Activated naive CD4-positive, alpha-beta T cell treated with anti-CD3 and anti-CD28 coated beads, Interleukin-2, amount 50 U/mL, for 72 hours (primary cell): ENCODE data around the gene LRRC42. TPM values are rescaled to one million over a fixed set of nuclear protein-coding genes. Genes with fewer than 3 reads are reported as not detected.
"Not testable (repeated sequence)": the region's sequence is repeated elsewhere in the genome, so short reads cannot be mapped to it uniquely, and the experiment has no call there.

ENCODE experiments used
- ATAC-seq, 2 donors: fragments of 150-1000 bp; cut with Tn5 transposase; 2 replicates each; pipeline ENCODE4 v1.10.0; 2021; ENCODE audit warnings: mild to moderate bottlenecking in 2 of 2, moderate library complexity in 2 of 2
- DNase-seq, 2 donors: peaks; one replicate each; pipeline ENCODE4 v3.0.0; 2021 to 2022; ENCODE audit warnings: low spot score in 2 of 2
- H3K27ac Mint-ChIP-seq, 2 donors: one replicate each; pipeline ENCODE4 v1.8.0; 2022; ENCODE audit warnings: mild to moderate bottlenecking in 2 of 2, mixed read lengths in 2 of 2
- H3K36me3 Mint-ChIP-seq, 2 donors: one replicate each; pipeline ENCODE4 v1.8.0; 2022; ENCODE audit warnings: mixed read lengths in 2 of 2
- H3K9me3 Mint-ChIP-seq, 2 donors: one replicate each; pipeline ENCODE4 v1.8.0; 2022; ENCODE audit warnings: mixed read lengths in 2 of 2
- total RNA-seq, 2 donors: library from RNA; stranded (reverse); gene quantifications; one replicate each; pipeline ENCODE4 v1.2.3, GENCODE V29; 2022

The LRRC42 gene
- total RNA-seq, 2 donors from 2014 or later: 31.6 to 35.8 TPM

DNA sequence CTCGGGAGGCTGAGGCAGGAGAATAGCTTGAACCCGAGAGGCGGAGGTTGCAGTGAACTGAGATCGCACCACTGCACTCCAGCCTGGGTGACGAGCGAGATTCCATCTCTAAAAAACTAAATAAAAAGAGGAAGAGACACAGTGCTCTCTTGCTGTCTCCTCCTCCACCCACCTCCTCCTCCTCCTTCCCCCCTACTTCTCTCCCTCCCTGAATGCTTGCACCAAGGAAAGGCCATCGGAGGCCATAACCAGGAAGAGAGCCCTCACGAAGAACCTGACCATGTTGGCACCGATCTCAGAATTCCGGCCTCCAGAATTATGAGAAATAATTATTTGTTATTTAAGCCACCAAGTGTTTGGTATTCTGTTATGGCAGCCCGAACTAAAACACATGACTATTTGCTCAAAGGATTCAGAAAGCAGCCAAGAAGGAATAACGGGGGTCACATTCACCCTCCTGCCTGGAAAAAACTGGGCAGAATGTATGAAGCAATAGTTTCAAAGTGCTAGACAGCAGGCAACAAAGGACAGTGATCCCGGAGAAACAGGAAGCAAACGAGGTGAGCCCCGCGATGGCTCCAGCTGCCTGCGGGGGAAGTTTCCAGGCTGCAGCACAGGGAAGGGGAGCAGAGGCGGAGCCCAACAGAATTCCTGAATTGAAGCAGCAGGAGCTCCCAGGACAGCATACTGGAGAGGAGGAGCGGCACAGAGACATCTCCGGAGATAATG, 36.0 kb downstream of the LRRC42 start:
- Mint-ChIP-seq H3K36me3 (no peaks in the 10 kb centered on the region), H3K27ac (no peak overlapping the region), H3K9me3 (no peaks in the 10 kb centered on the region)
- DNase-seq (no peak), ATAC-seq (no peak)

DNA sequence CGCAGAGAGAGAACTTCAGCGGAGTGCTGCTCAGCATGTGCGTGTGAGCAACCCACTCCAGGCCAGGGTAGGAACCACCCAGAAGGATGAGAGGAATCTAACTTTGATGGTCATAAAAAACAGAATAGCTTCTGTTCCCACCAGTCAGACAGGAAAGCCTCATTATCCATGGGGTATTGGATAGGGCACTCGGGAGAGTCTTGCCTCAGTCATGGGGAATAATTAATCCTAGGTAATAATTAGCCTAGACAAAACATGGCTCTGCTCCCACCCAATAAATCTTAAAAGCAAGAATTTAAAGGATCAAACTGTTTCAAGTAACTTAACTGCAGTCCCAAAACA, 36.6 kb downstream of the LRRC42 start:
- no peak overlapping the region for H3K27ac Mint-ChIP-seq
- DNase-seq (no peak), ATAC-seq (no peak)
- no peaks in the 10 kb centered on the region for H3K36me3 Mint-ChIP-seq
- H3K9me3 Mint-ChIP-seq: no peaks in the 10 kb centered on the region

DNA sequence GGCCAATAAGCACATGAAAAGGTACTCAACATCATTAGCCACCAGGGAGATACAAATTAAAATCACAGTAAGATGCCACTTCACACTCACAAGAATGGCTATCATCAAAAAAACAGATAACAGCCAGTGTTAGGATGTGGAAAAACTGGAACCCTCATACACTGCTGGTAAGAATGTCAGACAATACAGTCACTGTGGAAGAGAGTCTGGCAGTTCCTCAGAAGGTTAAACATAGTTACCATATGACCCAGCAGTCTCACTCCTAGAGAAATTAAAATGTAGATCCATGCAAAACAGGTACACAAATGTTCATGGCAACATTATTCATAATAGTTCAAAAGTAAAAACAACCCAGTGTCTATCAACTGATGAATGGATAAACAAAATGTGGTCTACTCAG, 38.6 kb downstream of the LRRC42 start:
- DNase-seq (no peak), ATAC-seq (no peak)
- no peaks in the 10 kb centered on the region for H3K36me3 Mint-ChIP-seq

DNA sequence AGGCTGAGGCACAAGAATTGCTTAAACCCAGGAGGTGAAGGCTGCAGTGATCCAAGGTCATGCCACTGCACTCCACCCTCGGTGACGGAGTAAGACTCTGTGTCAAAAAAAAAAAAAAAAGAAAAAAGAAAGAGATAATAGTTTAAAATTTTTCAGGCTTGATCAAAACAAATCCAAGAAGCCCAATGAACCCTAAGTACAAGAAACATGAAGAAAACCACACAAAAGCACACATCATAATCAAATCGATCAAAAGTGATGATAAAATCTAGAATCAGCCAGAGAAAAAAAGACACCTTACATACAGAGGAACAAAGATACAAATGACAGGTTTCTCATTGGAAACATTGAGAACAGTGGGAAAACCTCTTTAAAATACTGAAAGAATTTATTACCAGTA, 40.3 kb downstream of the LRRC42 start:
- ATAC-seq (no peak), DNase-seq (no peak)
- Mint-ChIP-seq H3K36me3 (no peaks in the 10 kb centered on the region), H3K27ac (no peak overlapping the region), H3K9me3 (no peaks in the 10 kb centered on the region)

More for the DNA sequence above, 38.6 kb downstream of the LRRC42 start:
- Mint-ChIP-seq H3K9me3 (no peaks in the 10 kb centered on the region), H3K27ac (no peak overlapping the region)

DNA sequence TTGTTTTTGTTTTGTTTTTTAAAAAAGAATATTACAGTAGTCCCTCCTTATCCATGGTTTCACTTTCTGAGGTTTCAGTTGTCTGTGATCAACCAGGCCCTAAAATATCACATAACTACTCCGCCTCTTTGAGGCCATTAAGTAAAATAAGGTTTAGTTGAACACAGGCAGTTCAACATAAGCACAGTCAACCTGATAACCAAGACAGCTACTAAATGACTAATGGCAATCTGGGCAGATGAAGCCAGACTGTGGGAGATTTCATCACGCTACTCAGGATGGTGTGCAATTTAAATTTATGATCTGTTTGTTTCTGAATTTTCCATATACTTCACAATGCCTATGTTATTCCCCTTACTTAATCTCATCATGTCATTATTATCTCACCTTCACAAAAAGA, 41.7 kb downstream of the LRRC42 start:
- H3K36me3 Mint-ChIP-seq: no peaks in the 10 kb centered on the region
- DNase-seq (no peak), ATAC-seq (peak; percentile 81 to 95)
- no peak overlapping the region for H3K27ac Mint-ChIP-seq
- H3K9me3 Mint-ChIP-seq: no peaks in the 10 kb centered on the region

DNA sequence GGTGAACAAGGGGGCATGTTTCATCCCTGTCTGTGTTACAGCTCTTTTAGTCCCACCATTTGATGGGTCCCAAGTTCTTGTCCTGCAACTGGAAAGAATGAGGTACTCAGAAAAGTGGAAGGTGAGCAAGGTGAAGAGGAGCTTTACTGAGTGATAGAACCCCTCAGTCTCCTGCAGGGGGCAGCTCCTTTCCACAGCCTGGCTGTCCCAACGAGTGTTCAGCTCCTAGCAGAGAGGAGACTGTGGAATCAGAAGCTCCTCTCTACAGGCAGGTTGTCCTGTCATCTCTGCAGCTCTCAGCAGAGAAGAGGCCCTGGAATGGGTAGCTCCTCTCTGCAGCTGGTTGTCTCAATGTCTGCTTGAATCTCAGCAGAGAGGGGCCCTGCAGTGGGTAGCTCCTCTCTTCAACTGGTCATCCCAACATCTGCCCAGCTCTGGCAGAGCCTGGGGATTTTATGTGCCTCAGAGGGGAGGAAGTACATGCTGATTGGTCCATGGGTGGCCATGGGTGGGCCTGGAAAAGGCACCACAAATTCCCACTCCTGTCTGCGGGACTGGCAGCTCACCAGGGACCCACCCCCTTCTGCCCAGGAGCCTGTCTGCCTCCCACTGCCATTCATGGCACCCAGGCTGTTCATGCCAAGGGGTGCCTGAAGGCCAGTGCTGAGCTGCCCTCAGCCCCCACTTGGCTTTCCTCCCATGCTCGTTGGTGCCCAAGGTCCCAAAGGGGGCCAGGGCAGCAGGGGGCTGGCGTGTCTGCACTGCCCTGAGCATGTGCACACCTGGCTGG, 46.1 kb downstream of the LRRC42 start:
- no peaks in the 10 kb centered on the region for H3K9me3 Mint-ChIP-seq
- ATAC-seq: no peak
- H3K36me3 Mint-ChIP-seq: no peaks in the 10 kb centered on the region
- DNase-seq: no peak
- H3K27ac Mint-ChIP-seq: no peak overlapping the region

DNA sequence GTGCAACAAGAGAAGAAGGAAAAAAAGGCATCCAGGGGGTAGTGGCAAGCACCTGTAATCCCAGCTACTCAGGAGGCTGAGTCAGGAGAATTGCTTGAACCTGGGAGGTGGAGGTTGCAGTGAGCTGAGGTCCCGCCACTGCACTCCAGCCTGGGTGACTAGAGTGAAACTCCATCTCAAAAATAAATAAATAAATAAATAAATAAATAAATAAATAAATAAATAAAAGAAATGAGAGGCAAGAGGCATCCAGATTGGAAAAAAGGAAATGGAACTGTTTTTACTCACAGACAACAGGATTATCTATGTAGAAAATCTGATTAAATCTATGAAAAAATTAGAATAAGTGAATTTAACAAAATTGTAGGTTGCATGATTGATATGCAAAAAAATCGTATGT, 48.4 kb downstream of the LRRC42 start:
- not testable (repeated sequence) for H3K27ac Mint-ChIP-seq, ATAC-seq, H3K9me3 Mint-ChIP-seq, DNase-seq, H3K36me3 Mint-ChIP-seq

DNA sequence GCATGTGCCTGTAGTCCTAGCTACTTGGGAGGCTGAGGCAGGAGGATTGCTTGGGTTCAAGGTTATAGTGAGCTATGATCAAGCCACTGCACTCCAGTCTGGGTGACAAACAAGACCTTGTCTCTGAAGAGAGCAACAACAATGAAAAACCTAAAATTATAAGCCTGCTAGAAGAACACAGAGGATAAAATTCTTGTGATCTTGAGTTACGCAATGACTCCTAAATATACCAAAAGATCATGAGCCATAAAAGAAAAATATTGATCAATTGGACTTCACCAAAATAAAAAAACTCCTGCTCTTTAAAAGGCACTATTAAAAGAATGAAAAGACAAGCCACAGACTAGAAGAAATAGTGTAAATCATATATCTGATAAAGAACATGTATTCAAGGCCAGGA, 49.5 kb downstream of the LRRC42 start:
- no peak overlapping the region for H3K27ac Mint-ChIP-seq
- ATAC-seq (no peak), DNase-seq (no peak)
- no peaks in the 10 kb centered on the region for H3K9me3 Mint-ChIP-seq
- no peaks in the 10 kb centered on the region for H3K36me3 Mint-ChIP-seq

DNA sequence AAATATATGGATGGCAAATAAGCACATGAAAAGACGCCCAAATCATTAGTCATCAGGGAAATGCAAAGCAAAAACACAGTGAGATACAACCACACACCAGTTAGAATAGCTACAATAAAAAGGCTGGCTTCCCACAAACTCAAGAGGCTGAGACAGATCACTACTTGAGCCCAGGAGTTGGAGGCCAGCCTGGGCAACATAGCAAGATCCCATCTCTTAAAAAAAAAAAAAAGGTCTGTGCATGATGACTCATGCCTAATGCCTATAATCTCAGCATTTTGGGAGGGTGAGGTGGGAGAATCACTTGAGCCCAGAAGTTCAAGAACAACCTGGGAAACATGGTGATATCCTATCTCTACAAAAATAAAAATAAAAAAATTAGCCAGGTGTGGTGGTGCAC, 52.1 kb downstream of the LRRC42 start:
- DNase-seq (peak in 1 of 2 donors; percentile 26), ATAC-seq (no peak)
- Mint-ChIP-seq H3K9me3 (no peaks in the 10 kb centered on the region), H3K27ac (no peak overlapping the region), H3K36me3 (no peaks in the 10 kb centered on the region)

DNA sequence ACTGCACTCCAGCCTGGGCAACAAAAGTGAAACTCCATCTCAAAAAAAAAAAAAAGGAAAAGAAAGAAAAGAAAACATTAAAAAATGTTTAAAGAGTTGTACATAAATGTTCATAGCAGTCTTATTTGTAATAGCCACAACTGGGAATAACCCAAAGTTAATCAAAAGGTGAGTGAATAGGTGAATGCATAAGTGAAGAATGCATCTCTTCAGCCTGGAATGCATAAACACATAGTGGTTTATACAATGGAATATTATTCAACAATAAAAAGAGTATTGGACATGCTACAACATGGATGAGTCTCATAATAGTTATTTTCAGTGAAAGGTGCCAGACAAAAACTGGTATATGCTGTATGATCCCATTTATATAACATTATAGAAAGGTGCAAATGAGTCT, 53.8 kb downstream of the LRRC42 start:
- H3K27ac Mint-ChIP-seq: no peak overlapping the region
- H3K36me3 Mint-ChIP-seq: no peaks in the 10 kb centered on the region
- ATAC-seq (no peak), DNase-seq (no peak)
- H3K9me3 Mint-ChIP-seq: no peaks in the 10 kb centered on the region

DNA sequence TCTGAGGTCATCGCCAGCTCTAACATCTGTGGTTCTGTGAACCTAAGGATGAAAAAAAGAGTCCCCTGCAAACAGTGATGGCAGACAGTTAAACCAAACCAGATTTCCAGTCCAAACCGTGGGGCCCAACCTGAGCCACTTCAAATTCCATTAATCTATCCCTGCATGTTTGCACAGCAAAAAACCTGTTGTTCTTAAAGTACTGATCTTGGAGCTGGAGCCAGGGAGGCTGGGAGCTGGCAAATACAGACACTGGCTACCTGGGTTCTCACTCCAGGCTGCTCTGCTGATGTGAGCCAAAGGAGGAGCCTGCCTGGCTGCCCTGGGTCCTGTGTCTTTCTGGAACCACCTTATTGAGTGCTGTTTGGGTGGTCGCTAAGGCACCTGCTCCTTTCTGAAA, 55.4 kb downstream of the LRRC42 start:
- no peaks in the 10 kb centered on the region for H3K9me3 Mint-ChIP-seq
- no peak for ATAC-seq
- H3K36me3 Mint-ChIP-seq: no peaks in the 10 kb centered on the region
- DNase-seq: no peak
- no peak overlapping the region for H3K27ac Mint-ChIP-seq

DNA sequence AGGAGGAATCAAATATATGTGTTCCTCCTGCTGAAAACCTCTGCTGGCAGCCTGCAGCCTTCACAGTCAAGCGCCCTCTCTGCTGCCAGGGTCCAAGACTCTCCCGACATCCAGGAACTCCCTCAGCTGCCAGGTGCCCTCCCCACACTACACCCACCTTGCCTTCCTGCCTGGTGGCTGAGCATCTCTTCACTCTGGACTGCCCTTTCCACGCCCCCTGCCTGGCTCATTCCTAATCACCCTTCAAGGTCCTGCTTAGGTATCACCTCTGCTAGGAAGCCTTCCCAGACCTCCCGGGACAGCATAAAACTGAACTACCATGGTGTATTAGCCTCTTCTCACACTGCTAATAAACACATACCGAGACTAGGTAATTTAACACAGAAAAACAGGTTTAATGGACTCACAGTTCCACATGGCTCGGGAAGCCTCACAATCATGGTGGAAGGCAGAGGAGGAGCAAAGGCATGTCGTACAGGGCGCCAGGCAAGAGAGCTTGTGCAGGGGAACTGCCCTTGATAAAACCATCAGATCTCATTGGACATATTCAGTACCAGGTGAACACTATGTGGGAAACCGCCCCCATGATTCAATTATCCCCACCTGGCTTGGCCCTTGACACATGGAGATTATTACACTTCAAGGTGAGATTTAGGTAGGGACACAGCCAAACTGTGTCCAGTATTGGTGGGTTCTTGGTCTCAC, 56.5 kb downstream of the LRRC42 start:
- DNase-seq (peak in 1 of 2 donors; percentile 14), ATAC-seq (no peak)
- H3K27ac Mint-ChIP-seq: no peak overlapping the region
- no peaks in the 10 kb centered on the region for H3K36me3 Mint-ChIP-seq
- H3K9me3 Mint-ChIP-seq: no peaks in the 10 kb centered on the region

DNA sequence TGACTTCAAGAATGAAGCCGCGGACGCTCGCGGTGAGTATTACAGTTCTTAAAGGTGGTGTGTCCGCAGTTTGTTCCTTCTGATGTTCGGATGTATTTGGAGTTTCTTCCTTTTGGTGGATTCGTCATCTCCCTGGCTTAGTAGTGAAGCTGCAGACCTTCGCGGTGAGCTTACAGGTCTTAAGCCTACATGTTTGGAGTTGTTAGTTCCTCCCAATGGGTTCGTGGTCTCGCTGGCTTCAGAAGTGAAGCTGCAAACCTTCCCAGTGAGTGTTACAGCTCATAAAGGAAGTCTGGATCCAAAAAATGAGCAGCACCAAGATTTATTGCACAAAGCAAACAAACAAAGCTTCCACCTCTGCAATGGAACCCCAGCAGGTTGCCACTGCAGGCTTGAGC, 57.1 kb downstream of the LRRC42 start:
- DNase-seq (peak in 1 of 2 donors; percentile 11), ATAC-seq (no peak)
- no peaks in the 10 kb centered on the region for H3K9me3 Mint-ChIP-seq
- H3K27ac Mint-ChIP-seq: no peak overlapping the region
- H3K36me3 Mint-ChIP-seq: no peaks in the 10 kb centered on the region

DNA sequence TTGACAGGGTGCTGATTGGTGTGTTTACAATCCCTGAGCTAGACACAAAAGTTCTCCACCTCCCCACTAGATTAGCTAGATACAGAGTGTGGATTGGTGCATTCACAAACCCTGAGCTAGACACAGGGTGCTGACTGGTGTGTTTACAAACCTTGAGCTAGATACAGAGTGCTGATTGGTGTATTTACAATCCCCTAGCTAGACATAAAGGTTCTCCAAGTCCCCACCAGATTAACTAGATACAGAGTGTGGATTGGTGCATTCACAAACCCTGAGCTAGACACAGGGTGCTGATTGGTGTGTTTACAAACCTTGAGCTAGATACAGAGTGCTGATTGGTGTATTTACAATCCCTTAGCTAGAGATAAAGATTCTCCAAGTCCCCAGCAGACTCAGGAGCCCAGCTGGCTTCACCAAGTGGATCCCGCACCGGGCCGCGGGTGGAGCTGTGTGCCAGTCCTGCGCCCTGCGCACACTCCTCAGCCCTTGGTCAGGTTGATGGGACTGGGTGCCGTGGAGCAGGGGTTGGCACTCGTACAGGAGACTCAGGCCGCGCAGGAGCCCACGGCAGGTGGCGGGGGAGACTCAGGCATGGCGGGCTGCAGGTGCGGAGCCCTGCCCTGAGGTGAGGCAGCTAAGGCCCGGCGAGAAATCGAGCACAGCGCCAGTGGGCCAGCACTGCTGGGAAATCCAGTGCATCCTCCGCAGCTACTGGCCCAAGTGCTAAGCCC, 57.8 kb downstream of the LRRC42 start:
- ATAC-seq, H3K36me3 Mint-ChIP-seq, H3K27ac Mint-ChIP-seq, H3K9me3 Mint-ChIP-seq: not testable (repeated sequence)
- peak in 1 of 2 donors; percentile 45 for DNase-seq

DNA sequence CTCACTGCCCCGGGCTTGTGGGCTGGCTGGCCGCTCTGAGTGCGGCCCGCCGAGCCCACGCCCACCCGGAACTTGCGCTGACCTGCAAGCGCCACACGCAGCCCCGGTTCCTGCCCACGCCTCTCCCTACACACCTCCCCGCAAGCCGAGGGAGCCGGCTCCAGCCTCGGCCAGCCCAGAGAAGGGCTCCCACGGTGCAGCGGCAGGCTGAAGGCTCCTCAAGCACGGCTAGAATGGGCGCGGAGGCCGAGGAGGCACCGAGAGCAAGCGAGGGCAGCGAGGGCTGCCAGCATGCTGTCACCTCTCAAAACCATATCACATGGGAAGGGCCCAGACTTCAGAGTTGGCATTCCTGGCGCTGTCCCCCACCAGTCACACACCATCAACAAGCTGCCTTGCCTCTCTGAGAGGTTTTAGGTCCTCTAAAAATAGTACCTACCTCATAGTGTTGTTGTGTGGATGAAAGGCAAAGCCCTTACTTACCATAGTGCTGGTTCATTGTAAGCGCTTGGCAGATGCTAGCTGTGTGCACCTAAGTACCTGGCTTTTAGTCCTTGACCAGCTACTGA, 58.4 kb downstream of the LRRC42 start:
- no peaks in the 10 kb centered on the region for H3K36me3 Mint-ChIP-seq
- no peak overlapping the region for H3K27ac Mint-ChIP-seq
- DNase-seq: peak in 1 of 2 donors; percentile 21
- H3K9me3 Mint-ChIP-seq: no peaks in the 10 kb centered on the region
- no peak for ATAC-seq

DNA sequence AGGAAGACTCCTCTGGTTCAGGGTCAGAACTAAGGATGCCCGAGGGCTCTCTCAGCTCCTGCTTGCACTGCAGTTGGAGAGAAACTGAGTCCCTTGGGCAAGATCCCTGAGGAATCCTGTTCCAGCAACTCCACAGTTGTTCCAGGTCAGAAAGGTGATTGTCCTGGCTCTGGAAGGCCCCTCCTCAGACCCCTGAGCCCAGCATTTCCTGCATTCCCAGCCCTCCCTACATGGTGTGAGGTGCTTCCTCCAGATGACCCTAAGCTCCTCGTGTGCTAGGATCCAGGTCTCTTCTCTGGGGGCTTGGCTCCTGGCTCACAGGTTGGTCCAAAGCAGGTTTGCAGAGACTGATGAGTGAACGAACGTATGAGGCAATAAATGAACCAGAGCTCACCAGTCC, 60.4 kb downstream of the LRRC42 start:
- H3K36me3 Mint-ChIP-seq: no peaks in the 10 kb centered on the region
- no peak overlapping the region for H3K27ac Mint-ChIP-seq
- H3K9me3 Mint-ChIP-seq: no peaks in the 10 kb centered on the region
- ATAC-seq: no peak
- peak in 1 of 2 donors; percentile 41 for DNase-seq

DNA sequence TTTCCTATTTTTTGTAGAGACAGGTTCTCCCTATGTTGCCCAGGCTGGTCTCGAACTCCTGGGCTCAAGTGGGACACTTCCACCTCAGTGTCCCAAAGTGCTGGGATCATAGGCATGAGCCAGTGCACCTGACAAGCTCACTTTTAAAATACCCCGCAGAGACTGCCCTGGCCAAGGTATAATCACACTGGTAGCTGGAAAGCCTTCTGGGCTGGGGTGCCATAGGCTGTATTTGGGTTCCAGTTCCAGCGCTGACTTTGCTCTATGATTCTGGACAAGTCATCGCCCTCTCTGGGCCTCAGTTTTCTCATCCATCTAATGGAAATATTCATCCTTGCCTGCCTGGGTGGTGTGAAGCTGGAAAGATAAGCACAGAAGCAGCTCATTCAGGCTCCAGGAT, 61.5 kb downstream of the LRRC42 start:
- ATAC-seq: no peak
- H3K36me3 Mint-ChIP-seq: no peaks in the 10 kb centered on the region
- peak in 1 of 2 donors; percentile 6 for DNase-seq
- no peaks in the 10 kb centered on the region for H3K9me3 Mint-ChIP-seq
- no peak overlapping the region for H3K27ac Mint-ChIP-seq
